NK-92 treated with Interleukin-12 subunit alpha and Interleukin-12 subunit beta, amount 100 ng/mL, for 24 hours (cell line): ENCODE results near the gene CADPS.

Experiments used
- DNase-seq: peaks from one replicate; lab custom pipeline; 2025; lab: John Stamatoyannopoulos, UW

CADPS gene

DNA sequence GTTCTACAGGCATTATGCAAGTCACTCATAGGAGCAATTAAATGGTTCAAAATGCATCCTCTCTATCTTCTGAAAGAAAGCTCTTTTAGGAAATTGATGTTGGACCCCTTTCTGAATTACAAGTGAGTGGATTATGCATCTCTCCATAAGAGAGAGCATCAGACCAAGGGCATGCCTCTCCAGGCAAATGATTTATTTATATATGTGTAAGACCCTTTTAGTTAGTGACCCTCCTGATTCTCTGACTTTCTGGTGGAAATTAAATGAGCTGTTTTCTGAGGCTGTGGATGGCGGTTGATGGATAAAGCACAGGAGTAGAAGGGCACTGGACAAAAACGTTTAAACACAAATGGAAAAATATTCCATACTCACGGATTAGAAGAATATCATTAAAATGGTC, 62.6 kb downstream of the CADPS start:
- DNase-seq: no peak

DNA sequence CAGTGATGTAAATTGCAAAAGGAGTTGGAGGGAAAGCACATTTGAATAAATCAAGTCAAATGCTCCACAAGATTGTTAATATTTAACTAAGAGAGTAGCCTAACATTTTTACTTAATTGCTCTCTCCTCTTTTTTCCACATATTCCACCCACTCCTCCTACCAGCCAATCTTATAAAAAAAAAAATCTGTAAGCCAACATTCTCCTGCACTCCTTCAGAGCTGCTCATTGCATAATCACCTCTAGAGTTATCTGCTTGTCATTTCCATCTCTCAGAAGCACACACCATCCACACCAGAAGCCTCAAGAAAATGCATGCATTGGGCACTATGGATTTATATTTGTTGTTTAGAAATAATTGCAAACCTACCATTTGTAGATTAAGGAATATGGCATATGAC, 64.1 kb downstream of the CADPS start:
- DNase-seq: no peak

DNA sequence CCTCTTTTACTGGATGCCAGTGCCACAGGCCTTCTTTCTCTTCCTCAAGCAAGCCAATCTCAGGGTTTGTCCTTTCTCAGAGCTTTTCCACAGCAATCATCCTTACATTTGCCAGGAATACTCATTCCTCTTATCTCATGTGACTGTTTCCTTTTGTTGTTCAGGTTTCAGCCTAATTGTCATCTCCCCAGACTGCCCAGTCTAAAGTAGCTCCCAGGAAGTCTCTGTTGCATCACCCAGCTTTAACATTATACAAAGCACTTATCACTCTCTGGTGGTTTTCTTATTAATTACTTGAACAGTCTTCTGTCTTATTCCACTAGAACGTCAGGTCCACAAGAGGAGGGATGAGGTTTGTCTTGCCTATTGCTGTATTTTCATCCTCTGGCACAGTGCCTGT, 65.8 kb downstream of the CADPS start:
- no peak for DNase-seq

DNA sequence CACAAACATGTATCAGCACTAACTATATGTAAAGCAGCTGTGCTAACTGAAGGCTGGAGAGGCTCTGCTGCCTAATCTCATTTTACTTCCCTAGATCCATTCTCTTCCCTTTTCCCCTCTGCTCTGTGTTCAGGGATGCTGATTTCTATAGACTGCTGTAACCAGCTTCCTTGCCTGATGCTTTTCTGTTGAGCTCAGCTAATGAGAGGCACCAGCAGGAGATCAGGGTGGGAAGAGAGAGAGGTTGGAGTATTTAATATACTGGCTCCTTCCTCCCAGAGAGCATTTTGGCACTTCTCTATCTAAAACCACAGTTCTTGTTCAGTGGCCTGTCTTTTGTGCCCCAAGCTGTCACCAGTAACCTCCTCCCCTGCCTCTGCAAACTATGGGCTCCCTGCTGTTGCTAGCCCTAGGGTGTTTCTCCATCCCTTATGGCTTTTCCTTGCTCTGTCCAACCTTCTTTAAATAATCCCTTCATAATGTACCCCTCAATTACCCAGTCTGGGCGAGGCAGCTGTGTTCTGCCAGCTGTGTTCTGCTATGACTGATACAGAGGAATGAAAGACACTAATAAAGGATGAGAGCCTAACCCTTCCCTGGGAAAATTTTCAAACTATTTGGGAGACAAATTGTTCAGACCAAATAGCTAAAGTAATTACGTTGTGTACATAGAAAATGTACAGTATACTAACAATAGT, 69.5 kb downstream of the CADPS start:
- DNase-seq: no peak

DNA sequence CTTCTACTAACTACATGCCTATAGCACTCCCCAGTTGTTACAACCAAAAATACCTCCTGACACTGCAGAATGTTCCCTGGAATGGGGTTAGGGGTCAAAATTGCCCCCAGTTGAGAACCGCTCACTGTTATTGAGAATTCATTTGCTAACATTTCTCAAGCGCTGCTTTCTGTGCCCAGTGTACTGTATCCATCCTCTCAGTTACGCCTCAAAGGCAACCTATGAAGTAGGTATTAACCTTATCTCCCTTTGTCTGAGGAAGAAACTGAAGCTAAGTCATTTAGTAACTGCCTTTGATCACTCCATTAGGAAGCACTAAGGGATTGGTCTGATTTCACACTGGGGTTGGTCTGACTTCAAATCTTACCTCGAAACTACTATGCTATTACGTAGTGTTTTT, 70.1 kb downstream of the CADPS start:
- DNase-seq: no peak

DNA sequence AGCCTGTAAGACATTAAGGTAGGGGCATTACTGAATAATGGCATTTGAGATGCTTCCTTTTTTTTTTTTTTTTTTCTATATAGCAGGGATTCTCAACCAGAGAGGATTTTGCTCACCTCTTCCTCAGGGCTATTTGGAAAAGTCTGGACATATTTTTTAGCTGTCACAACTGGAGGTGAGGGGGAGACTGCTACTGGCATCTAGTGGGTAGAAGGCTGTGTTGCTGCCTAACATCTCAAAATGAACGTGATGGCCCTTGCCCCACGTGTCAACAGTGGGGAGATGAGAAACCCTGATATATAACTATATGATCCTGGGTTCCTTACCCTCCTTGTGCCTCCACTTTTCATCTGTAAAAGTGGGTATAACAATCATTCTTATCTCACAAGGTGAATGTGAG, 71.9 kb downstream of the CADPS start:
- no peak for DNase-seq

DNA sequence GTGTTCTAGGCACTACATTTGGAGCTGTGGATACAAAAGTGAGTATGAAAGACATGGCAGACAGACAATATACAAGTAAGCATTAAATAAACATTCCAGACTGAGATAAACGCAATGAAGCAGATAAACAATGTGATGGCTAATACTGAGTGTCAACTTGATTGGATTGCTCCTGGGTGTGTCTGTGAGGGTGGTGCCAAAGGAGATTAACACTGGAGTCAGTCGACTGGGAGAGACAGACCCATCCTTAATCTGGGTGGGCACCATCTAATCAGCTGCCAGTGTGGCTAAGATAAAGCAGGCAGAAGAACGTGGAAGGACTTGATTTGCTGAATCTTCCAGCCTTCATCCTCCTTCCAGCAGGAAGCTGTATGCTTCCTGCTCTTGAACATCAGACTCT, 77.2 kb downstream of the CADPS start:
- no peak for DNase-seq

DNA sequence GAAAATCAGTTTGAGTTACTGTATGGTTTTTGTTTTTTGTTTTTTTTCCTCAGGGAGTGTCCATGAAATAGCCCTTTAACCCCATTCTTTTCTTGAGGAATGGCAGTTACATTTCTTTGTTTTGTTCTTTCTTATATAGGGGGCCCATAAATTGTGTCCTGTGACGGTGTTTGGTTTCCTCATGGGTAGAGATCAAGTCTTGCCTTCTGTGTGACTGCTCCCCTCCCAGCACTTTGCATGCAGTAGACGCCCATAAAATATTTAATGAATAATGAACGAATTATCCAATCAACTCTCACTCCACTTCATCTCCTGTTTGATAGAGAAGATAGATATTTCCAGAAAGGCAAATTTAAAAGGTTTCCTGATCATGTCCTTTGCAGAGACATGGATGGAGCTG, 78.1 kb downstream of the CADPS start:
- no peak for DNase-seq

DNA sequence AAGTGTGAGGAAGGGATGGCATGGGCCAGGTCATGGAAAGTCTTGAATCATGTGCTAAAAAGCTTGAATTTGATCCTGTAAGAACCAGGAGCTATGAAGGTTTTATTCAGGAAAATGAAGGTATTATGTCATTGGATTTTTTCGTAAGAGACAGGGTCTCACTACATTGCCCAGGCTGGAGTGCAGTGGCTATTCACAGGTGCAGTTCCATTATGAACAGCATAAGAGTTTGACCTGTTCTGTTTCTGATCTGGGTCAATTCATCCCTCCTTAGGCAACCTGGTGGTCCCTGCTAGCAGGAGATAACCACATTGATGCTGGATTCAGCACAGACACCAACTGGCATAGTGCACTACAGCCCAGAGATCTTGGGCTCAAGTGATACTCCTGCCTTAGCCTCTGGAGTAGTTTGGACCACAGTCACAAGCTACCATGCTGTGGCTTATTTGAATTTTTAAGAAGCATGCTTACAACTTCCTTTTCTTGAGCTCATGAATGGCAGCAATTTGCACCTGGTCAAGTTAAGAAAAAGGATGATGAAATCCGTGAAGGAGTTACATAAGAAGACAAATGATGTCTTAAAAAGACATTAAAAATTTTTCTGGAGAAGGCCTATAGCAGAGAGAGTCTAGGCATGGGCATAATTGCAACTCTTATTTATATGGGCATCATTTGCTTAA, 79.1 kb downstream of the CADPS start:
- no peak for DNase-seq

DNA sequence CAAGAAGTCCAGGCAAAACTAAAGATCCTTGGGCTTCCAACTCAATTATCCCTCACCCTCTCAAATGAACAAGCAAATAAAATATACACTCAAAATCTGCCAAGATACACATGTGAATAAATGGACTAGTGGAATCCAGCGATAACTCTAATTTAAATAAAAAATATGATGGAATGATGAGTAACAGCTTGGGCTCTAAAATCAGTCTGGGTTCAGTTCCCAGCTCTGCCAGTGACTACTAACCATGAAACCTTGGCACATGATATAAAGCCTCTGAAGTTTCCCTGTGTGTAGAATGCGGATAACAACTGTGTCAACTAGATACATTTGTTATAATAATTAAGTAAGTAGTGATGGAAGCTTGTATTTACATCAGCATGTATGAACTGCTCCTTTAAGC, 81.3 kb downstream of the CADPS start:
- no peak for DNase-seq

DNA sequence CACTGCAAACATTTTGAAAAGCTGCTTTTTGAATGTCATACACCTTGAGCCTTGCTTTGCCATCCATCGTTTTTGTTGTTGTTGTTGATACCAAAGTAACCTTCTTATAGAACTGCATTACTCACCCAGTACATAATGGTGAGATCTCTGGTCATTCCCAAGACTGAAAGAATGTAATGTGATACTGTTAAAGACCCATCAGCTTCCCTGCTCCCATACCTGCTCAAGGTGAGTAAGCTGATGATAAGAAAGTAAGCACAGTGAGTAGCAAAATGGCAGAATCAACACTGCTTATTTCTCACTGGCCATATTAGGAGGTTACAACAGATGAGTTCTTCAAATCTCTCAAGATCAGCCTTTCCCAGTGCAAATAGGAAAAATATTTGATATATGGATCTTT, 89.8 kb downstream of the CADPS start:
- no peak for DNase-seq

DNA sequence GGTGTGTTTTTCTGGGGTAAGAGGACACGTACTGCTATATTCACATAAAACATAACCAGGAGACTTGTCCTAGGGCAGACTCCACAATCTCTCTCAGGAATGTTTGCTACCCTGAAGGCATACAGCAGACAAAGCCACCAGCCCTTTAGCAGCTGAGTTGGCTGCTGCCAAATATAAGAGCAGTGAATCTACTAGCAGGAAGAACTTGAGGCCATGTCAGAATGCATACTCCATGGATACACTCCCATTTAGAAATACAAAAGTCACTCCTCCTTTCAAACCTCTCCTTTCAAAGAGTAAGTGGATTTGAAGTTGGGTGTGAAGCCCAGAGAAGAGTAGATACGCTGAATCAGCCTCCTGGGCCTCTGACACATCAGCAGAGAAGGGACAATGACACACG, 94.1 kb downstream of the CADPS start:
- no peak for DNase-seq

DNA sequence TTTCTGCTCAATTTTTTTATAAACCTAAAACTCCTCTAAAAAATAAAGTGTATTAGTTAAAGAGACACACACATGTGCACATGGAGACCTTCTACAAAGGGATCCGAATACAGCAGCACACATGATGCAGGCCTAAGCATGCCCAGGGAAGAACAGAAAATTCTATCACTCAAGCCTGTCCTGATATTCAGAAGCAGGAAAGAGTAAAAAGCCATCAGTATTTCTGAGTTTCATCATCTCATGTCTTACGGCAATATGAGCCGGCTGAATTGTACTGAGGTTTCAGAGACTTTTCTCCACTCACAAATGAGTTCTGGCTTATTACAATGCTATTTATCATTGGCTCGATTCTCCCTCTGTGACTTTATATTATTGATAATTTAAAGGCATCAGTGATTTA, 97.5 kb downstream of the CADPS start:
- no peak for DNase-seq

DNA sequence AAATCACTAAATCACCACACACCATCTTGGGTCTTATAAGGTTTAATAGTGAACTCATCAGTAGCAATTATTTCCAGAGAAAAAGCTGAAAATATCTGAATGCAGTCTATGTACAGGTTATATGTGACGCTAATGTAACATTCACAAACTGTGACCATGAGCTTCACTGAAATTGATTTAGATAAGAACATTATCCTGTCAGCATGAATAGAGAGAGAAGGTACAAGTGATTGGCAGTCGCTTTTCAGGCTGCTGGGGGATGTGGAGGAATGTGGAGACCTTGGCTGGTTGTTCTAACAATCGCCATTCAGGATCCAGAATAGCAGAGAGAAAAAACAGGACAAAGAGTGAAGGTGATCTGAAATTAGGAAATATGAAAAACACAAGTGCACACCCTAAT, 98.1 kb downstream of the CADPS start:
- no peak for DNase-seq

DNA sequence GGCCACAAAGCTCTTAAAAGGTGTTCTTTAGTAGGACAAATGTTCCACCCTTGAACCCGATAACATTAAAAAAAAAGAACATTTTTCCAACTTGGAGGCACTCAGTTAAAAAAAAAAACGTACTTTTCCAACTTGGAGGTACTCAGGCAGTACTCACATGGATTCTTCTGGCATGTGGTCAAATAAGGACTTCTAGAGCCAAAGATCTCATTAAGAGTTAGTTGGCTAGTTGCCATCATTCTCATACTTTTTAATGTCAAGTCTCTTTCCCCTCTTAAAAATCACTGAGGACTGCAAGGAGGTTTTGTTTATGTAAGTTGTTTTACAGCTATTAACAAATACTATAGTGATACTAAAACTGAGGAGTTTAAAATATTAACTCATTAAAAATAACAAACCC, 101.0 kb downstream of the CADPS start:
- DNase-seq: no peak

DNA sequence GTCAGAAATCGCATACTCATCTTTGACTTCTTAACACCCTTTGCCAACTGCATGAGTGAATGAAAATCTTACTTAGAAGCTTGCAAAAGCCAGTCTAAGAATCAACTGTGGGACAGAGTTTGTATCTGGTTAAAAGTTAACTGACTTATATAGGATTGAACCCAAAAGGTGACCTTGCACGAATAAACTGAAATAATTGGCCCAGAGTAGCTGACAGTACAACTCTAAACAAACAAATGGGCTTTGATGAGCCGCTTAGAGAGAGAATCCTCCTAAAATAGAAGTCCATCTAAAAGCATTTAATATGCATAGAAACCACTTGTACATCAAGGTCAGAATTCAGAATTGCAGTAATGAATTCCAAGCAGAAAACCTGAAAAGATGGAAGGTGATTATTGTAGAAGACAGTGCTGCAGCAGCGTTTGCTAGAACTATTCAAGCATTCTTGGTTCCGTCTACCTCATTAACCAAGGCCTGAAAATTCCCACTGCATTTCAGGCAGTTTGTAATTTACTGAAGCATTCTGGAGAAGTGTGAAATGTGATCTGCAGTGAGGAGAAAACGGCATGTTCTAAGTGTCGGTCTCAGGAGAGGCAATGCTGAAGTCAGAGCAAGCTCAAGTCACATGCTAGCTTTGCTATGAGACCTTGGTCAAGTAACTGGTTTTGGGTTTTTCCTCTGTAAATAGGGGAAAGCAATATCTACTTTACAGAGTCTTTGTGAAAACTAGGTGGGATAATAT, 103.7 kb downstream of the CADPS start:
- no peak for DNase-seq

DNA sequence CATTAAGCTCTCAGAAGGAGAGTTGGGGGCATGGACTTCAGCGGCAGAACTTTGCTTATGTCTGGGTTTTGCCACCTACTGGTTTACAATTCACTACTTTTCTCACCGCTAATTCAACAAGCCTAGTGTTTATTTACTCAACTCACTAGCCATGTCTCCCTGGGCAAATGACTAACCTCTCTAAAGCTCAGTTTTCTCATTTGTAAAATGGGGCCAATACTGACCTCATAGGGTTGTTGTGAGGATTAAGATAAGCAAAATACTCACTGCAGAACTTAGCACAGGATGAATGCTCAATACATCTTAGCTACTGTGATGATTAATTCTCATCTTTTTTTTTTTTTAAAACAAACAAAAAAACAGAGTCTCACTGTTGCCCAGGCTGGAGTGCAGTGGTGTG, 106.3 kb downstream of the CADPS start:
- no peak for DNase-seq

DNA sequence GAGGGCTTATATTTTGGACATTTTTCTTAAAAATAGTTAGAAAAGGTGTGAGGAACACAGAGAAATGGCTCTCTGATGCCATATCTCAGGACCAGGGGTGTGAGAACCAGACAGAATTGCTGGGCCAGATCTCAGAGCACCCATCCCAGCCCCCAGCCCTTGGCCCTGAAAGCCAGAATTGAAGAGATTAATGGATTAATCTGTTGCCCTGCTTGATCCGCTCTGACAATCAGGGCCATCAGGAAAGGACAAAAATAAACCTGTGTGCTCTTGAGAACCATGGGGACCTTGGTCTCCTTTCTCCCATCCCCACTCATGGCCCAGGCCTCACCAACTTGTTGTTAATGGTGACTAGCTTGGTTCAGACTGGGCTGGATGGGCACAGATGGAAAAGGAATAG, 113.5 kb downstream of the CADPS start:
- no peak for DNase-seq

DNA sequence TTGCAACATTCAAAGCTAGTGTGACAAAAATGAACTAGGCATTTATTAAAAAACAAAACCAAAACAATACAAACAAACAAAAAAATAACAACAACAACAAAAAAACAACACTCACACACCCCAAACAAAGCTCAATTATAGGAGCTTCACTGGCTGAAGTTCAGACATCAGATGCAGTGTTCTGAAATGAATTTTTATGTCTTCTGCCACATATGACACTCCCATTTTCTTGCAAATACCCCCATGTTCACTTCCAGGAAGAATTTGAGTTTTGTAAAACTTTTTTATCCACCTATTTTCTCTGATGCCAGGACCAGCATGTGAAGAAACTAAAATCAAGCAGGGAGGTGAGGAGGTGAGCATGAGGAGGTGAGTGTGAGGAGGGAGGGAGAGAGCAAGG, 113.9 kb downstream of the CADPS start:
- no peak for DNase-seq

DNA sequence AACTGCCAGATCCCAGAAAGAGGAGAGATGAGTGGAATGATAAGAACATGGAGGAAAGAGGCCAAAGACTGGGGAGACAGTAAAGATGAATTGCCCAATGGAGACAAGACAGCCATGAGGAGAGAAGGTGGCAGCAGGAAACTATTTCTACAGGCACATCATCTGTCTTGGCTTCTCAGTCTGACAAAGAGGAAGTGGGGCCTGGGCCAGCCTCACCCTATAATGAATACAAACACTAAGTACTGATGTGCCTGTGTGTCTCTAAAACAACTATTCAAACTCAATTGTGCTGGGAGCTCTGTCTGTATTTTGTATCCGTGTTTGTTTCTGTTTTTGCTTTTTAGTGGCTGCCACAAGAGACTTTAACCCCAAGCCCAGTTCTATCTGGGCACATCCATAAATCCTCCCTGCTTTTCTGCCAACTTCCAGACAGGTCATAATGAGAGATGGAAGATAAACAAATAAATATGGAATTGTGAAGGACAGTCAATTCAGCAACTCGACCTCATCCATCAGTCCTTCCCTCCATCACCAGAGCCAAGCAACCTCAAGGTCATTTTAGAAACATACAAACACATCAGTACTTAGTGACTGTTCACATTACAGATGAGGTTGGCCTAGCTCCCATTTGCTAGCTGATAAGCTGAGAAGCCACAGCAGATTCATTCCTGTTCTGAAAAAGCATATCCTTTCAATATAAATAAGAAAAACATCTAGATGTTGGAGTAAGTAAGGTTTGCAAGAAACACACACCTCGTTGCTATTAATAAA, 116.7 kb downstream of the CADPS start:
- no peak for DNase-seq

DNA sequence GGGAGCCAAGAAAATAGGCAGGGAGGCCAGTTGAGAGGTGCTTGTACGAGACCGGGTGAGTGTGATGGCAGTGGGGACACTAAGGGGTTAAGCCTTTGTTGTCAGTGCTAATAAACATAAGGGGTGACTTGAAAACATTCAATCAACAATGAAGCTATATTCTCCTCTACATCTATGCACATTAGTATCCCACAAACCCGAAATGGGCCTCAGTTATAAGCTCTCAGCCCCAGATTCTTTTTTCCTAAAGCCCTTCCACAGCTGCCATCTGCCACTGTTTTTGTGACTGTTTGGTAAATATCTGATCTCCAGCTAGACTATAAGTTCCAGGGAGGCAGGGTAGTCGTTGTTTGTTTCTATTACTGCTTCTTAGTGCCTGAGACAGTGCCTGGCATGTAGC, 118.2 kb downstream of the CADPS start:
- DNase-seq: no peak

DNA sequence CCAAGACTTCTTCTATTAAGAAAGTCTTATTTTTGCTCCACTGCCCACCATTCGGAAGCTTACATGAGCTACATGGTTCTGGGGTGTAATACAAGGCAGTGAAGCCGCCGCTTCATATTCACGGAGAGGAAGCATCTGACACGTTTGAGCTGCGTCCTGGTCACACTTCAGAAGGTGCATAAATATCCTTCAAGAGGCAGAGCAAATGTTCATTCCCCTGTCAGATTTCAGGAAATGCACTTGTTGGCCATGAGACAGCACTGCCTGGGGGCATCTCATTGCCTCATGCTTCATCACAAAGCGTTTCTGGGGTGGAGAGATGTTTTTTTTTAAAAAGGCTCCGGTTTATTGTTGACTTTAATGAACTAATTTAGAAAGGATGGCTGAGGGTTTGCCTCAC, 119.9 kb downstream of the CADPS start:
- no peak for DNase-seq

DNA sequence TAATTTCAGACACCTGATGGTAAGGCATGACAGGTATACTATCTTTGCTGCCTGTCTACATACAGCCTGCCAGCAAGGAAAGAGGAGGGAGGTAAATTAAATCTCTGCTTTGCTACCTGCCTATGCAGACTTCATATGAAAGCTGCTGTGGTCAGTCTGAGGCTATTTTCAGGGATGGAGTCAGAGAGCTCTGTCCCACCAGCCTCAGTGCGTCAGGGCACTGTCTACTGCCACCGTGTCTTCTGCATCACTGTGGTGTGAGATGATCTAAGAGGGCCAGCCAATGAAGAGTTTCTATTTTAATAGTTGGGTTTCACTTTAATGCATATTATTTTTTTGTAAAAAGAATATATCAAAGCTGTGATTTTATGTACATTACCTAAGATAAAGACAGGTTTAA, 125.6 kb downstream of the CADPS start:
- no peak for DNase-seq
